K562 (cell line): ENCODE results near the gene UBR3. TPM values are rescaled to one million over a fixed set of nuclear protein-coding genes. Genes with fewer than 3 reads are reported as not detected.

ENCODE experiments used
- ARHGAP35 ChIP-seq: fragments of 450-650 bp; IDR thresholded peaks from 2 replicates; pipeline ENCODE4 v1.6.1; 2018; ENCODE audit not compliant: partially characterized antibody
- ARID4B ChIP-seq: sonication (generic); formaldehyde crosslinking; IDR thresholded peaks from 2 replicates; pipeline ENCODE4 v1.8.0; 2022; ENCODE audit warnings: mild to moderate bottlenecking, missing genetic modification reagents
- CHCHD3 ChIP-seq: fragments of 250-450 bp; sonication (Bioruptor Pico); IDR thresholded peaks from 2 replicates; pipeline ENCODE4 v2.1.2; 2022; ENCODE audit warnings: mild to moderate bottlenecking
- NCOA6 ChIP-seq: fragments of 450-650 bp; IDR thresholded peaks from 2 replicates; pipeline ENCODE4 v1.6.1; 2017; ENCODE audit warnings: mild to moderate bottlenecking
- NFATC3 ChIP-seq: fragments of 450-650 bp; IDR thresholded peaks from 2 replicates; pipeline ENCODE4 v1.6.1; 2017; ENCODE audit warnings: mild to moderate bottlenecking
- NKRF ChIP-seq: fragments of 450-650 bp; IDR thresholded peaks from 2 replicates; pipeline ENCODE4 v1.6.1; 2016; ENCODE audit warnings: borderline replicate concordance
- PTBP1 ChIP-seq: fragments of 200-400 bp; formaldehyde crosslinking; IDR thresholded peaks from 2 replicates; pipeline ENCODE4 v1.6.1; 2017; ENCODE audit warnings: low read depth, low read length
- SMAD3 ChIP-seq: fragments of 450-650 bp; formaldehyde crosslinking; conservative IDR thresholded peaks from 2 replicates; pipeline ENCODE4 v1.4.0; 2020; ENCODE audit warnings: mild to moderate bottlenecking
- TARDBP ChIP-seq: fragments of 450-650 bp; IDR thresholded peaks from 2 replicates; pipeline ENCODE4 v1.6.1; 2016
- TFE3 ChIP-seq: fragments of 450-650 bp; formaldehyde crosslinking; IDR thresholded peaks from 2 replicates; pipeline ENCODE4 v1.4.0; 2020; ENCODE audit warnings: mild to moderate bottlenecking, mixed read lengths
- ZMIZ1 ChIP-seq, 2 experiments: fragments of 150-350 bp in 1 of 2; IDR thresholded peaks; 2 replicates each; pipeline ENCODE4 v1.6.1; 2012 to 2016; ENCODE audit warnings: low read depth in 2 of 2, low read length in 2 of 2, mild to moderate bottlenecking in 1 of 2, moderate library complexity in 1 of 2
- ZNF24 ChIP-seq: fragments of 450-650 bp; IDR thresholded peaks from 2 replicates; pipeline ENCODE4 v1.6.1; 2016
- polyA plus RNA-seq, 8 experiments: library from polyadenylated mRNA; depleted of rRNA in 4 of 8; stranded (reverse) in 5 of 8; unstranded in 3 of 8; fragments of >200 nt; fragmentation: Nextera tagmentation in 2 of 8; fragmentation: Illumina TruSeq in 1 of 8; extraction: Ambion mirVana in 2 of 8; extraction: Trizol in 1 of 8; gene quantifications; 2 replicates each; pipeline versions ENCODE4 v1.2.1 to v1.2.3, GENCODE V29; 2011 to 2014; ENCODE audit warnings: inconsistent platforms in 1 of 8, missing spikeins in 1 of 8
- total RNA-seq, 7 experiments: library from RNA; depleted of rRNA in 6 of 7; stranded (reverse); fragments of >200 nt in 6 of 7; fragmentation: Illumina TruSeq in 2 of 7; extraction: Trizol in 2 of 7; gene quantifications; 2 replicates each; pipeline versions ENCODE4 v1.2.1 to v1.2.3, GENCODE V29; 2011 to 2021; ENCODE audit warnings: low replicate concordance in 1 of 7
- TF ChIP-seq, protein P1 (sequence below): sonication (generic); IDR thresholded peaks from 2 replicates; pipeline ENCODE4 v1.6.1; 2016

UBR3 gene
- total and polyA plus RNA-seq, 9 of the 15 experiments (the other 6 are each of a cell fraction or from before 2014, with no cell fraction given) = 14.4 to 63.5 (median 40.4) TPM

DNA sequence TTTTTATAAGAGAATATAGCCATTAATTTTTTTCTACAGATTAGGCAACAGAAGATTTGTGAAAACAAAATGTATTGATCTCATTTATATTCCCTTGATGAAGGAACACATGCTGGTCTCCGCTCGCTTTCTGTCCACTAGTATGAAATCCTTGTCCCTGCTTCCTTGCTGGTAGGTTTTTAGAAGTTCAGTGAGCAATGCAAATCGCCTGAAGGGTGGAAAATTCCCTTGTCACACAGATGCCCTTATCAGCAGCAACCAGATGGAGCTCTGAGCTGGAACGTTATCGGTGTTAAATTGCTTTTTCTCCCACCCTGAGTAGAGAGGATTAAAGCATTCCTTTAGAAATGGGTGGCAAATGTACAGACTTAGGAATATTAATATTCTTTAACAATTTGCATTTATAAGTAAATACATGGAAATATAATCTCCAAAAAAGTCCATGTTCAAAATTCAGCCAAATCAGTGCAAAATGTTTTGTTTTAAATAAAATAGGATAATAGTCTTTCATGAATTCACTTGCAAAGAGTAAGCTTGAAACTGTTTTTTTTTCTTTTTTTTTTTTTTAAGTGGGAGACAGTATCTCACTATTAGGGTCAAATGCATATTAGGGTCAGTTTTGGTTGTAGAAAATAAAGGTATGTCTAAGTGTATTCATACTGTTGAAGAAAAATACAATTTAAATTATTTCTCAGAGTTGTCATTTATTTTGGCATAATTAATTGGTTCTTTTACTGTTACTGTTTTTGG is 186.7 kb downstream of the UBR3 start (continued):
- TF ChIP-seq ZNF24 = no peak
- no peak for TF ChIP-seq ARHGAP35
- TF ChIP-seq TFE3 (CRISPR knock-in tag) = no peak
- no peak for TF ChIP-seq ARID4B (CRISPR knock-in tag)
- TF ChIP-seq PTBP1 = no peak
- TF ChIP-seq NCOA6 = no peak
- no peak for TF ChIP-seq NKRF
- TF ChIP-seq, protein P1, sequence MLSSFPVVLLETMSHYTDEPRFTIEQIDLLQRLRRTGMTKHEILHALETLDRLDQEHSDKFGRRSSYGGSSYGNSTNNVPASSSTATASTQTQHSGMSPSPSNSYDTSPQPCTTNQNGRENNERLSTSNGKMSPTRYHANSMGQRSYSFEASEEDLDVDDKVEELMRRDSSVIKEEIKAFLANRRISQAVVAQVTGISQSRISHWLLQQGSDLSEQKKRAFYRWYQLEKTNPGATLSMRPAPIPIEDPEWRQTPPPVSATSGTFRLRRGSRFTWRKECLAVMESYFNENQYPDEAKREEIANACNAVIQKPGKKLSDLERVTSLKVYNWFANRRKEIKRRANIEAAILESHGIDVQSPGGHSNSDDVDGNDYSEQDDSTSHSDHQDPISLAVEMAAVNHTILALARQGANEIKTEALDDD = no peak; the same call in 1 of the 2 replicates
- TF ChIP-seq NFATC3 = peak; percentile 85
- TF ChIP-seq CHCHD3 = no peak
- peak; percentile 84 for TF ChIP-seq SMAD3
- no peak; the same call in 1 of the 2 replicates for TF ChIP-seq TARDBP
- TF ChIP-seq ZMIZ1 (IDR thresholded peaks at IDR 0.05; ENCODE audit: low read depth in 2 of 2, low read length in 2 of 2) = peak in 1 of 2 experiments; percentile 95; a peak in 2 of 4 replicates
